T-helper 2 cell treated with Interferon-gamma antibody and Interleukin-4, amounts not matched to agents 5 μg/mL and 100 μg/mL, for 36 hours (primary cell): ENCODE measurements around the gene AK3.
"Not testable (repeated sequence)": the region's sequence is repeated elsewhere in the genome, so short reads cannot be mapped to it uniquely, and the experiment has no call there.

Experiments
- DNase-seq: peaks from one replicate; pipeline ENCODE4 v3.0.0; 2021; ENCODE audit warnings: low spot score
- H3K27ac Mint-ChIP-seq: one replicate; pipeline ENCODE4 v1.8.0; 2021; ENCODE audit warnings: mild to moderate bottlenecking, mixed read lengths
- H3K27me3 Mint-ChIP-seq: one replicate; pipeline ENCODE4 v1.8.0; 2021; ENCODE audit warnings: low read depth, mixed read lengths
- H3K36me3 Mint-ChIP-seq: one replicate; pipeline ENCODE4 v1.8.0; 2021; ENCODE audit warnings: low read depth, mixed read lengths
- H3K4me1 Mint-ChIP-seq: one replicate; pipeline ENCODE4 v1.8.0; 2021; ENCODE audit warnings: low read depth, mixed read lengths
- H3K4me3 Mint-ChIP-seq: one replicate; pipeline ENCODE4 v1.8.0; 2022; ENCODE audit warnings: mild to moderate bottlenecking, moderate library complexity, mixed read lengths
- H3K9me3 Mint-ChIP-seq: one replicate; pipeline ENCODE4 v1.8.0; 2021; ENCODE audit warnings: mixed read lengths

The AK3 gene

DNA sequence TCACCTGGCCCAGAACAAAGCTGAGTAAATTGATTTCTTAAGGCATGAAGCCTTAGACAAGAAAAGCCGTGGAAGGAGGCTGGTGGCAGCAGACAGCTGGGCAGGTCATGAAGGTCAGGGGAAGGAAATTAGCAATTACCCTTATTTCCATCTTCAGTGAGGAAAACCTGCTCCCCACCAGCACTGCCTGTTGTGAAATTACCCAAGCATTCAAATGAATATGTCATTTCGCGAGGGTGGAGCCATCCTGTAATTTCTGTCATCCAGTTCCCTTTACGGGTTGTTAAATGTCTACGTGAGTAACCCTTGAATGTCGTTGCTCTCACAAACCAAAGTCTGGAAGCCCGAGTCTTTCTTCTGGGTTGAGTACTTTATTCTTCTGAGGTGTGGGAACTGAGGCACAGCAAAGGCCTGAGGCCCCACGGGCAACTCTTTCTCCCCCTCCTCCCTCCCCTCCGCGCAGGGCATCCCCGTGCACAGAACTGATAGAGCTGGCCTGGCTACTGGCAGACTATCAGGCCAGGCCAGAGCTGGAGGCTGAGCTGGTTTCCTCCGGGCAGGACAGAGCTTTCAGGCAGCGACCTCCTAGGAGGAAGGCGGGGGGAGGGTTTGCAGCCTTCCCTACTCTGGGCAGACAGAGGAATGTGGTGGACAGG, 22.0 kb upstream of the AK3 start:
- peaks cover 15% of the 10 kb centered on the region for H3K4me1 Mint-ChIP-seq
- H3K9me3 Mint-ChIP-seq = no peaks in the 10 kb centered on the region
- H3K4me3 Mint-ChIP-seq = peak overlapping the region; percentile 71
- no peaks in the 10 kb centered on the region for H3K36me3 Mint-ChIP-seq
- DNase-seq = no peak
- peaks cover 5% of the 10 kb centered on the region for H3K27me3 Mint-ChIP-seq
- peak overlapping the region; percentile 66 for H3K27ac Mint-ChIP-seq

DNA sequence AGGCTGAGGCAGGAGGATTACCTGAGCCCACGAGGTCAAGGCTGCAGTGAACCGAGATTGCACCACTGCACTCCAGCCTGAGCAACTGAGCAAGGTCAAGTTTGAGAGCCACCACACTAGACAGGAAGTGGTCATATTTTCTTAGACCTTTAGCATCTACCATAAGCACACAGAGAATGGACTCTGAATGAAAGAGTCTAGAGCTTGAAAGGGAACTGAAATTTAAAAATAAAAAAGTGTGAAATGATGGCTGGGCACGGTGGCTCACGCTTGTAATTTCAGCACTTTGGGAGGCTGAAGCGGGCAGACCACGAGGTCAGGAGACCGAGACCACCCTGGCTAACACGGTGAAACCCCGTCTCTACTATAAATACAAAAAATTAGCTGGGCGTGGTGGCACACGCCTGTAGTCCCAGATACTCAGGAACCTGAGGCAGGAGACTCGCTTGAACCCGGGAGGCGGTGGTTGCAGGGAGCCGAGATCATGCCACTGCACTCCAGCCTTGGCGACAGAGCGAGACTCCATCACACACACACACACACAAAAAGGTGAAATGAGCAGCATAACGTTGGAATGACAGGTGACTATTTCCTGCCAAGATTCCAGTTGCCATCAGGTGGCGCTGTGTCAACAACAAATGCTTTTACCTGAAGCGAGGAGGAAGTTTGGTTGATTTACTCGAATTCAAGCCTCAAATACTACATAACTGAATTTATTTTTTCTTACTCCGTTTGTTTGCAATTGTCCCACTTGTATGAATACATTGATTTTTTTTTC, 21.3 kb upstream of the AK3 start:
- peaks cover 5% of the 10 kb centered on the region for H3K27me3 Mint-ChIP-seq
- peak overlapping the region; percentile 71 for H3K4me3 Mint-ChIP-seq
- H3K36me3 Mint-ChIP-seq = no peaks in the 10 kb centered on the region
- no peaks in the 10 kb centered on the region for H3K9me3 Mint-ChIP-seq
- peak overlapping the region; percentile 66 for H3K27ac Mint-ChIP-seq
- peaks cover 15% of the 10 kb centered on the region for H3K4me1 Mint-ChIP-seq
- DNase-seq = peak; percentile 69

DNA sequence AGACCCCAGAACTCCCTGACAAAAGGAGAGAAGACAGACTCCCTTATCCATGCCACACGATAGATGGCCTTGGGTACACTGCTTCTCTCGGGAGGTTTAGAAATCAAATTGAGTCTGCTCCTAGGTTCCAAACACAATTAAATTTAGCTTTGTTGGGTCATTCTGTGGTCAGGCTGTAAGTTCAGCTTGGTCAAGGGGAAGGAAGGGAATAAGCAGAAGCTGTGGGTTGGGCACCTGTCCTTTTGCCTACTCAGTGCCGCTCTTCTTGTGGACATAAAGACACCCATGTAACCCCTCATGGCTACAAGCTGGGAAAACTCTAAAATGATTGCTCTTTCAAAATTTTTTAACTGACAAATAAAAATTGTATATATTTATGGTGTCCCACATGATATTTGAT, 19.1 kb upstream of the AK3 start:
- DNase-seq = no peak
- no peaks in the 10 kb centered on the region for H3K9me3 Mint-ChIP-seq
- H3K4me1 Mint-ChIP-seq = peaks cover 15% of the 10 kb centered on the region
- no peaks in the 10 kb centered on the region for H3K36me3 Mint-ChIP-seq
- no peak overlapping the region for H3K4me3 Mint-ChIP-seq
- H3K27ac Mint-ChIP-seq = no peak overlapping the region
- peaks cover 9% of the 10 kb centered on the region for H3K27me3 Mint-ChIP-seq

DNA sequence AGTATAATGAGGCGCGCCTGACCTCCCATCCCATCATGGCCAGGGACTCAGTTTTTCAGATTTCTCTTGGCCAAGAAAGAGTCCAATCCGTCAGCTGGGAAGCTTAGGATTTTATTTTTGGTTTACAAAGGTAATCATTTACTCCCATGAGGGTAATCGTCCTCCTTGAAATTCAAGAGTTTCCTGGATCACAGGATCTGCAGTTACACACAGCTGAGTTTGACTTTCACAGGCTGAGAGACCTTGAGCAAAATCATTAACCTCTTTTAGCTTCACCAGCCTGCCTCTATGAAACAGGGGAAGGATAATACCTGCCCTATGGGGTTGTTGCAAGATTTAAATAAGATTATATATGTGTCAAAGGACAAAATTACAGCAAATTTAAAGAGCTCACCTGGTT, 15.4 kb upstream of the AK3 start:
- no peaks in the 10 kb centered on the region for H3K9me3 Mint-ChIP-seq
- H3K4me3 Mint-ChIP-seq = no peak overlapping the region
- no peak for DNase-seq
- no peak overlapping the region for H3K27ac Mint-ChIP-seq
- no peaks in the 10 kb centered on the region for H3K36me3 Mint-ChIP-seq
- H3K27me3 Mint-ChIP-seq = peaks cover 16% of the 10 kb centered on the region
- peaks cover 2% of the 10 kb centered on the region for H3K4me1 Mint-ChIP-seq

- DNase-seq = no peak
- H3K27me3 Mint-ChIP-seq = peaks cover 16% of the 10 kb centered on the region
- H3K4me1 Mint-ChIP-seq = peaks cover 2% of the 10 kb centered on the region
- no peak overlapping the region for H3K27ac Mint-ChIP-seq
- no peak overlapping the region for H3K4me3 Mint-ChIP-seq
- H3K9me3 Mint-ChIP-seq = no peaks in the 10 kb centered on the region
- H3K36me3 Mint-ChIP-seq = no peaks in the 10 kb centered on the region
Measured at GRCh38 chr9:4755026-4755609, 14.1 kb upstream of the AK3 start.

DNA sequence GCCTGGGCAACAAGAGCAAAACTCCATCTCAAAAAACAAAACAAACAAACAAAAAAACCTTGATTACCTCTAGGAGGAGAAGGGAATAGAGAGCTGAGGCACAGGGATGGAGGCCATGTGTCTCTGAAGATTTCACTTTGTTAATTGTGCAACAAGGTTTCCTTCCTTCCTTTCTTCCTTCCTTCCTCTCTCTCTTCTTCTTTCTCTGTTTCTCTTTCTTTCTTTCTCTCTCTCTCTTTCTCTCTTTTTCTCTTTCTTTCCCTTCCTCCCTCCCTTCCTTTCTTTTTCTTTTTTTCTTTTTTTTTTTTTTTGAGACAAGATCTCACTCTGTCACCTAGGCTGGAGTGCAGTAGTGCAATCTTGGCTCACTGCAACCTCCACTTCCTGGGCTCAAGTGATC, 13.5 kb upstream of the AK3 start:
- H3K27me3 Mint-ChIP-seq = peaks cover 16% of the 10 kb centered on the region

GRCh38 chr9:4750023-4750673, 9.1 kb upstream of the AK3 start:
- no peaks in the 10 kb centered on the region for H3K36me3 Mint-ChIP-seq
- no peak overlapping the region for H3K4me3 Mint-ChIP-seq
- no peaks in the 10 kb centered on the region for H3K9me3 Mint-ChIP-seq
- no peak for DNase-seq
- peaks cover 2% of the 10 kb centered on the region for H3K4me1 Mint-ChIP-seq
- H3K27ac Mint-ChIP-seq = no peak overlapping the region
- H3K27me3 Mint-ChIP-seq = peaks cover 7% of the 10 kb centered on the region

More for the DNA sequence above, 13.5 kb upstream of the AK3 start:
- H3K36me3 Mint-ChIP-seq, H3K27ac Mint-ChIP-seq, DNase-seq, H3K9me3 Mint-ChIP-seq, H3K4me1 Mint-ChIP-seq, H3K4me3 Mint-ChIP-seq: not testable (repeated sequence)

GRCh38 chr9:4748612-4749011, 7.6 kb upstream of the AK3 start:
- H3K36me3 Mint-ChIP-seq = no peaks in the 10 kb centered on the region
- no peak for DNase-seq
- no peaks in the 10 kb centered on the region for H3K4me1 Mint-ChIP-seq
- no peak overlapping the region for H3K27ac Mint-ChIP-seq
- peaks cover 4% of the 10 kb centered on the region for H3K27me3 Mint-ChIP-seq
- no peaks in the 10 kb centered on the region for H3K9me3 Mint-ChIP-seq
- no peak overlapping the region for H3K4me3 Mint-ChIP-seq

- Mint-ChIP-seq H3K4me3 (no peak overlapping the region), H3K9me3 (no peaks in the 10 kb centered on the region), H3K36me3 (no peaks in the 10 kb centered on the region), H3K27ac (no peak overlapping the region), H3K4me1 (peaks cover 7% of the 10 kb centered on the region), H3K27me3 (no peaks in the 10 kb centered on the region)
- DNase-seq = no peak
Measured at GRCh38 chr9:4746278-4747030, 5.5 kb upstream of the AK3 start.

GRCh38 chr9:4743131-4743875, 2.3 kb upstream of the AK3 start:
- Mint-ChIP-seq H3K9me3 (no peaks in the 10 kb centered on the region), H3K27ac (no peak overlapping the region)

DNA sequence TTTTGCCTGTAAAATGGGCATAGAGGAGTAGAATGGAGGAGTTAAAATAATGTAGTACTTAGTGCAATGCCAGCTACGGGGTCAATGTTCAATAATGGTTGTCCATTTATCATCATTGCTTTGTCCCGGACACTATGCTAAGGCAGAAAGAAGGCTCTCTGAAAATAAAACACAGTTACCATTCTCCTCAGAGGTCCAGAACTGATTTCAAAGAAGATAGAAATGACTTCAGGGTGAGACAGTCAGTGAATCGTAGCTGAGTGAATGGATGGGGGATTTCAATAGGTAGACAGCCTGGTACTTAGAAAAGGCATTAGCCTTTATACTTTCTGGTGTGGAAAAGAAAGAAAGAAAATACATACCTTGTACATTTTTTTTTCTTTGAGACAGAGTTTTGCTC, 1.2 kb upstream of the AK3 start:
- DNase-seq = no peak

More at GRCh38 chr9:4743131-4743875, 2.3 kb upstream of the AK3 start:
- Mint-ChIP-seq H3K4me1 (peaks cover 21% of the 10 kb centered on the region), H3K36me3 (no peaks in the 10 kb centered on the region), H3K4me3 (peak overlapping the region; percentile 3), H3K27me3 (no peaks in the 10 kb centered on the region)
- no peak for DNase-seq

DNA sequence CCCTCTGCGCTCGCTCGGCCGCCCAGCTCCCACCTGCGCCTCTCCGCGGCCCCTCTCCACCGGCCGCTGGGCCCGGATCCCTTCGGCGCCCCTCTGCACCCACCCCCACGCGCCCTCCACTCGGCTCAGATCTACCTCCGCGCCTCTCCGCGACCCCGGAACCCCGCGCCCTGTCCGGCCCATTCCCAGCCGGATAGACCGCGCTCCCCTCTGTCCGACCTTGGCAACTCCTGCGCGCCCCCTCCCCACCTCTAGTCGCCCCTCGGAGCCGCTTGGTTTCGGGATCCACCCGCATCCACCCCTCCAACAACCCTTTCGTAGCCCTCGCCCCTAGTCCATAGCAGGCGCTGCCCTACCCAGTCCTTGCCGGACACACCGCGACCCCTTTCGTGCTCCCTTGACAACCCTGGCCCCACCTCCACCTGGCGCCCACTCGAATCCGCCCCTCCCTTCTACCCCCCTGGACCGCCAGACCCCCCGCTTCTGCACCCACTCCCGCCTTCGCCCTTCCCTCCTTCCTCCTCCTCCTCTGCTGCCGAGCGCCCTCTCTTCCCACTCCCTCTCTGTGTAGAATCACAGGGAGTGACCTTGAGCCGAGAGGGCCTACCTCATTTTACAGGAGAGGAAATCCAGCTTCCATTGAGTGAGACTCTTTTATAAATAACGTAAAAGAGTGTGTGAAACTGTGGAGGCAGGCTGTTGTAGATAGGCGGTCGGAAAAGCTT, 525 bp upstream of the AK3 start:
- Mint-ChIP-seq H3K4me1 (peaks cover 27% of the 10 kb centered on the region), H3K27ac (peak overlapping the region; percentile 92), H3K27me3 (no peaks in the 10 kb centered on the region), H3K36me3 (no peaks in the 10 kb centered on the region), H3K9me3 (no peaks in the 10 kb centered on the region), H3K4me3 (peak overlapping the region; percentile 90)
- DNase-seq = no peak

More for the DNA sequence above, 1.2 kb upstream of the AK3 start:
- Mint-ChIP-seq H3K36me3 (no peaks in the 10 kb centered on the region), H3K27me3 (no peaks in the 10 kb centered on the region), H3K4me1 (peaks cover 25% of the 10 kb centered on the region), H3K27ac (peak overlapping the region; percentile 92), H3K4me3 (peak overlapping the region; percentile 90), H3K9me3 (no peaks in the 10 kb centered on the region)

DNA sequence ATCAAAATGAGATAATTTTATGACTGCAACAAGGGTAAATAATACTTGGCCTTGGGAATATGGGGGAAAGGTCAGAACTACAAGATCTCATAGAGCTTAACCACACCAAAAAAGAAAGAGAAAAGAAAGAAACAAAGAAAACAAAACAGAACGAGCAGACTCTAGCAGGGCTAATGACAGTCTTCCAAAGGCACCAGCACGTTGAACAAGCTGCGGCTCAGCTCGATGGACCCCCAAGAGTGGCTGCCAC, 689 bp downstream of the AK3 start:
- H3K27ac Mint-ChIP-seq = peak overlapping the region; percentile 91
- no peaks in the 10 kb centered on the region for H3K36me3 Mint-ChIP-seq
- no peaks in the 10 kb centered on the region for H3K27me3 Mint-ChIP-seq
- H3K9me3 Mint-ChIP-seq = no peaks in the 10 kb centered on the region
- DNase-seq = no peak
- peaks cover 30% of the 10 kb centered on the region for H3K4me1 Mint-ChIP-seq
- peak overlapping the region; percentile 93 for H3K4me3 Mint-ChIP-seq
